Measurements from ENCODE around the gene PVALEF. TPM values are rescaled to one million over a fixed set of nuclear protein-coding genes. Genes with fewer than 3 reads are reported as not detected.

Gene PVALEF
- total RNA-seq, 2 donors from 2014 or later = not detected

- TF ChIP-seq POLR2AphosphoS5 (IDR thresholded peaks at IDR 0.05) (no peak), POLR2A (IDR thresholded peaks at IDR 0.05) (no peak)
- TF ChIP-seq, protein P1, sequence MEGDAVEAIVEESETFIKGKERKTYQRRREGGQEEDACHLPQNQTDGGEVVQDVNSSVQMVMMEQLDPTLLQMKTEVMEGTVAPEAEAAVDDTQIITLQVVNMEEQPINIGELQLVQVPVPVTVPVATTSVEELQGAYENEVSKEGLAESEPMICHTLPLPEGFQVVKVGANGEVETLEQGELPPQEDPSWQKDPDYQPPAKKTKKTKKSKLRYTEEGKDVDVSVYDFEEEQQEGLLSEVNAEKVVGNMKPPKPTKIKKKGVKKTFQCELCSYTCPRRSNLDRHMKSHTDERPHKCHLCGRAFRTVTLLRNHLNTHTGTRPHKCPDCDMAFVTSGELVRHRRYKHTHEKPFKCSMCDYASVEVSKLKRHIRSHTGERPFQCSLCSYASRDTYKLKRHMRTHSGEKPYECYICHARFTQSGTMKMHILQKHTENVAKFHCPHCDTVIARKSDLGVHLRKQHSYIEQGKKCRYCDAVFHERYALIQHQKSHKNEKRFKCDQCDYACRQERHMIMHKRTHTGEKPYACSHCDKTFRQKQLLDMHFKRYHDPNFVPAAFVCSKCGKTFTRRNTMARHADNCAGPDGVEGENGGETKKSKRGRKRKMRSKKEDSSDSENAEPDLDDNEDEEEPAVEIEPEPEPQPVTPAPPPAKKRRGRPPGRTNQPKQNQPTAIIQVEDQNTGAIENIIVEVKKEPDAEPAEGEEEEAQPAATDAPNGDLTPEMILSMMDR (IDR thresholded peaks at IDR 0.05) = no peak
- no peaks in the 10 kb centered on the region for H3K36me3 ChIP-seq
- H3K4me3 ChIP-seq = no peak overlapping the region
- intact Hi-C loops (cut with DNase I) = no loop called here
- H3K4me1 ChIP-seq (replicated peaks) = no peaks in the 10 kb centered on the region
- no peak overlapping the region for H3K27ac ChIP-seq
- WGBS = 82% methylated on average over 10 of the region's 10 CpGs
- no peaks in the 10 kb centered on the region for H3K27me3 ChIP-seq (replicated peaks; ENCODE audit: insufficient read depth)
- no peak for DNase-seq (ENCODE audit: low spot score)
- H3K9me3 ChIP-seq = no peaks in the 10 kb centered on the region
Measured at GRCh38 chr17:81204578-81204977, 39.3 kb downstream of the PVALEF start.

GRCh38 chr17:81206166-81206565, 40.9 kb downstream of the PVALEF start:
- WGBS = 85% methylated on average over 4 of the region's 4 CpGs
- H3K36me3 ChIP-seq = no peaks in the 10 kb centered on the region
- no peak overlapping the region for H3K4me3 ChIP-seq
- H3K27me3 ChIP-seq (replicated peaks; ENCODE audit: insufficient read depth) = no peaks in the 10 kb centered on the region
- H3K9me3 ChIP-seq = no peaks in the 10 kb centered on the region
- H3K4me1 ChIP-seq (replicated peaks) = no peaks in the 10 kb centered on the region
- intact Hi-C loops (cut with DNase I) = no loop called here
- no peak overlapping the region for H3K27ac ChIP-seq
- TF ChIP-seq, protein P1 (IDR thresholded peaks at IDR 0.05) = no peak
- TF ChIP-seq POLR2A (IDR thresholded peaks at IDR 0.05) (no peak), POLR2AphosphoS5 (IDR thresholded peaks at IDR 0.05) (no peak)
- DNase-seq (ENCODE audit: low spot score) = no peak

GRCh38 chr17:81206657-81207056, 41.4 kb downstream of the PVALEF start:
- H3K27ac ChIP-seq = no peak overlapping the region
- WGBS = 93% methylated on average over 12 of the region's 12 CpGs
- H3K9me3 ChIP-seq = no peaks in the 10 kb centered on the region
- H3K4me1 ChIP-seq (replicated peaks) = no peaks in the 10 kb centered on the region
- DNase-seq (ENCODE audit: low spot score) = no peak
- H3K27me3 ChIP-seq (replicated peaks; ENCODE audit: insufficient read depth) = no peaks in the 10 kb centered on the region
- no peaks in the 10 kb centered on the region for H3K36me3 ChIP-seq
- H3K4me3 ChIP-seq = no peak overlapping the region
- TF ChIP-seq POLR2A (IDR thresholded peaks at IDR 0.05) (no peak), POLR2AphosphoS5 (IDR thresholded peaks at IDR 0.05) (no peak)
- TF ChIP-seq, protein P1 (IDR thresholded peaks at IDR 0.05) = no peak
- intact Hi-C loops (cut with DNase I) = no loop called here

GRCh38 chr17:81207610-81208581, 42.6 kb downstream of the PVALEF start:
- no peaks in the 10 kb centered on the region for H3K4me1 ChIP-seq (replicated peaks)
- intact Hi-C loops (cut with DNase I) = no loop called here
- DNase-seq (ENCODE audit: low spot score) = no peak
- no peaks in the 10 kb centered on the region for H3K36me3 ChIP-seq
- 90% methylated on average over 19 of the region's 21 CpGs for WGBS
- H3K27ac ChIP-seq = no peak overlapping the region
- no peak for TF ChIP-seq POLR2A (IDR thresholded peaks at IDR 0.05)
- TF ChIP-seq POLR2AphosphoS5 (IDR thresholded peaks at IDR 0.05) = no peak
- TF ChIP-seq, protein P1 (IDR thresholded peaks at IDR 0.05) = no peak
- H3K4me3 ChIP-seq = no peak overlapping the region
- no peaks in the 10 kb centered on the region for H3K27me3 ChIP-seq (replicated peaks; ENCODE audit: insufficient read depth)
- no peaks in the 10 kb centered on the region for H3K9me3 ChIP-seq

GRCh38 chr17:81208651-81209050, 43.3 kb downstream of the PVALEF start:
- 96% methylated on average over 8 of the region's 10 CpGs for WGBS
- H3K27me3 ChIP-seq (replicated peaks; ENCODE audit: insufficient read depth) = no peaks in the 10 kb centered on the region
- no peaks in the 10 kb centered on the region for H3K4me1 ChIP-seq (replicated peaks)
- H3K9me3 ChIP-seq = no peaks in the 10 kb centered on the region
- DNase-seq (ENCODE audit: low spot score) = no peak
- TF ChIP-seq, protein P1 (IDR thresholded peaks at IDR 0.05) = no peak
- TF ChIP-seq POLR2A (IDR thresholded peaks at IDR 0.05) (no peak), POLR2AphosphoS5 (IDR thresholded peaks at IDR 0.05) (no peak)
- intact Hi-C loops (cut with DNase I) = no loop called here
- no peak overlapping the region for H3K4me3 ChIP-seq
- H3K36me3 ChIP-seq = no peaks in the 10 kb centered on the region
- no peak overlapping the region for H3K27ac ChIP-seq

Data from prostate gland (tissue), 2 donors.